Measurements from ENCODE around the gene TMEM144. TPM values are rescaled to one million over a fixed set of nuclear protein-coding genes. Genes with fewer than 3 reads are reported as not detected.
"Not testable (repeated sequence)": the region's sequence is repeated elsewhere in the genome, so short reads cannot be mapped to it uniquely, and the experiment has no call there.

Gene TMEM144
- total RNA-seq, 2 experiments from 2014 or later = not detected

DNA sequence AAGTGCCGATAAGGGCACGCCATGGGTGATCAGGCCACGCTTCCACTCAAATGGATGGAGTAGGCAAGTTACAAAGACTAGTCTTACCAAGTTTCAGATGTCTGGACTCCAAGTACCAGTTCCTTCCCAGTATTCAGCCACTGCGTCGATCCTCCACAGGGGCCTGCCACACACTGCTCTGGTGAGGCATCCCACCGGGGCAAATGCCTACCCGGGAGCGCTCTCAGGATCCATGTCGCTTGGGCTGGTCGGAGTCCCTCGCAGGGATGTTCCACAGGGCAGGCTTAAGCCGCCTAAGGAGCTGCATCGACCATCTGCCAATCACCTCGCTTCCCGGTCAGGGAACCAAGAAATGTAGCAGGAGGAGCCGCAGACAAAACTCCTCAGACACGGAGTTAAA lies 18.1 kb downstream of the TMEM144 start:
- CTCF ChIA-PET, POLR2A ChIA-PET: not testable (repeated sequence)

GRCh38 chr4:158229768-158230167 lies 19.5 kb downstream of the TMEM144 start:
- ChIA-PET POLR2A (no interaction called here), CTCF (no interaction called here)

DNA sequence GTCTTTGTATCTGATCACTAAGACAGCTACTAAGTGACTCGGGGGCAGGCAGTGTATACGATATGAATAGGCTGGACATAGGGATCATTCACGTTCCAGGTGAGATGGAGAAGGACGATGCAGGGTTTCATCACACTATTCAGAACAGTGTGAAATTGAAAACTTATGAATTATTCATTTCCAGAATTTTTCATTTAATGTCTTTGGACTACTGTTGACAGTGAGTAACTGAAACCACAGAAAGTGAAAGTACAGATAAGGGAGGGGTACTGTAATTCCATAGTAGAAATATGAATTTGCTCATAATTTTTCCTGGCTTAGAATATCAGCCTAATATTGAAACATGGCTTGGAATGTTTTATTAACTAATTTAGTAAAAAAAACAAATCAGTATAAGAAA lies 24.4 kb downstream of the TMEM144 start:
- ChIA-PET POLR2A (no interaction called here), CTCF (no interaction called here)

DNA sequence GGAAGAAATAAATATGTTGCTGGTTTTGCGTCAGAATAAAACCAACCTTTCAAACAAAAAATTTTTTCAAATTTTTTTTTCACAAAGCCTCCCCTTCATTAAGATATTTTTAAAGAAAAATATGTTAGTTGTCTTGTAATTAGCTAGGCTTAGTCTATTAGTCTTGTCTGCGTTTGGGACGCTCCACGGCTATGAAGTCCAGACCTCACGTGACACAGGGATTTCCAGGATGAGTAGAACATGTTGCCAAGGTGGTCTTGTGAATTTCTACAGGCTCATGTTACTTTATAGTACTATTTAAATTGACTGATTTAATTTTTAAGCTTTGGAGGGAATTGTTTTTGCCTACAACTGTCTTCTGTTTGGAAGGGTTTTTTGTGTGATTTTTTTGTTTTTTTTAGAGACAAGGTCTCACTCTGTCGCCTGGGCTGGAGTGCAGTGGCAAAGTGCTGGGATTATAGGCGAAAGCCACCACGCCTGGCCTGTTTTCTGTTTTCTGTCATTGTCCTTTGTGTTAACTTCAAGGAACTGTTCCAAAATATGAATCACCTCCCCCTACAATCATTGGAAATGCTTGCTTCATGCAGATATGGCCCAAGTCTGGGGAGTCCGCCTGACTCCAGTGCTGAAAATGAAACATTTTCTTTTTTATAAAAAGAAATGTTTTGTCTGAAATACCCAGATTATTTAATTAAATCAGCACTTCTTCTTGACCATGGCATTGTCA lies 26.2 kb downstream of the TMEM144 start:
- ChIA-PET POLR2A (no interaction called here), CTCF (no interaction called here)

- POLR2A ChIA-PET = no interaction called here
- CTCF ChIA-PET = no interaction called here
Measured at GRCh38 chr4:158238575-158238974, 28.3 kb downstream of the TMEM144 start.

DNA sequence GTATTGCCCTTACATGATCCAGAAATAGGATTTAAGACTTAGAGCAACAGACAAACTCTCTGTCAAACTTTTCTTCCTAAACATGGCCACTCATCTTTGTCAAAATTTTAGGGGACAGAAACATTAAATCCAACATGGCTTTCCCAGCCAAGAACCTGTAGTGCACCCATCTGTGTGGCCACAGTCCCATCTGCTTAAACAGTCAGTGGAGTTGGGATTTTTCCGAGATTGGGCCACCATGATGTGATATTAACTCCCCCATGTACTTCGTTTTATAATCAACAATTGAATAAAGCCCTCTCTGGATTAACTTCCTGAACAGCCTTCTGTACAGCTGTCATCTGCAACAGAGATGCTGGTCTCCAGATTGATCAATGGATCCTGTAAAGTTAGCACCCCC lies 28.9 kb downstream of the TMEM144 start:
- POLR2A ChIA-PET = no interaction called here
- CTCF ChIA-PET = interaction anchor here (0.7 kb wide), 1 partner anchor 55 kb away, joined by 3 read pairs; no protein-coding TSS in a partner anchor

DNA sequence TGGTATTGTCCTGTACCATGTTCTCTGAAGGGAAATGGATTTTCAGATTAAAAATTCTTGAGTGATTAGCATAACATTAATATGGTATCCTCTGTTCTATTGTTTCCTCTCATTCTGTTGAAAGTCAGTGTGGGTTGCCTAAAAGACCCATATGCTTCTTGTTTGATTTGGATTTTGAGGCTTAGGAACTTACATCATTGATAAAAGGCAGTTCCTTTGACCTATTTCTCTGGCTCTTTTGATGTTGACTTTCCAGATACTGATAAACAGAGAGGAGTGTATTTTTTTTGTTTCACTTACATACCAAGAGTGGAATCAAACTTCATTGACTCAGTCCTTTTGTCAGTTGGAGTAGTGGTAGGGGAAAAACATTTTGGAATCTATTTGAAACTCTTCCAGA lies 32.8 kb downstream of the TMEM144 start:
- ChIA-PET CTCF (no interaction called here), POLR2A (no interaction called here)

DNA sequence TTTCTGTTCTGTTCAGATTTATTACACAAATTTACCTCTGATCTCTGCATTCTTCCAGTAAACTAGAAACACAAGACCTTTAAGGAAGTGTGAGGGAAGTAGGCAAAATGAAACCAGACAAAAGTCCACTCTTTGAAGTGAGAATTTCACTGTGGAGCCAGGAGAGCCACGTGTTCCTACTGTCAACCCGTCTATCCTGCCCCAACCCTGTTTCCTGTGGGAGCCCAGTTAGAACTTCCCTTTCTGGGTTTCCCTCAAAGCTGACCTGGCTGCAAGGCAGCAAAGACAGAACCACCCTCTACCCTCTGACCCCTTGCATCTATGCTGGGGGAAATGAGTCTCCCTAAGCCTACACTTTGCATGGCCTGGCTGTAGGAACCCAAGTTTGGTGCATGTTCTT lies 40.0 kb downstream of the TMEM144 start:
- POLR2A ChIA-PET = no interaction called here
- CTCF ChIA-PET = no interaction called here

DNA sequence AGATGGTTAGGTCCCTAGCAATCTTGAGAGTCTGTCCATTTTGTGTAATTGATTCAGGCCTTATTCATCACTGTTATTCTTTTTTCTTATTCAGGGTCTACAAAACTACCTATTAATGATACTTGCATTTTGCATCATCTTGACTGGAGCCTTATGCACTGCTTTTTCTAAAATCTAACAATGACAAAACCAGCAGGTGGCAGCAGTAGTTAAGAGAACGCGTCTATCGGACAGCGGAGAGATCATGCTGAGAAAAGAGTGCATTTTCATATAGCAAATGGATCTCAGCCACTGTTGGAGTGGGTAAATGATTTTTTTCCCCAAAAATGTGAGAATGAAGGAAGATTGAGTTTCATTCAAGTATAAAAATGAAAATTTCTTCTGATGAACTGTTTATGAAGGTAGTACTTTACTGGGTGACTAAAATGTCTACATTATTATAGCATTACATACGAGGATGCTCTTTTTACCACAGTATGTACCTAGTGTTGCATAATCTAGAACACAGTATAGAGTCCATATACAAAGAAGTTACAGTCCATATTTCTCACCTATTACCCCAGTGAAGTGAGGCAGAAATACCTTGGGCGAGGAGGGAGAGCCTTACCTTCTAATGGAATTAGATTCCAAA lies 43.2 kb downstream of the TMEM144 start:
- ChIA-PET CTCF (interaction anchor here (0.7 kb wide), 1 partner anchor 201 kb away, joined by 3 read pairs; no protein-coding TSS in a partner anchor), POLR2A (no interaction called here)

DNA sequence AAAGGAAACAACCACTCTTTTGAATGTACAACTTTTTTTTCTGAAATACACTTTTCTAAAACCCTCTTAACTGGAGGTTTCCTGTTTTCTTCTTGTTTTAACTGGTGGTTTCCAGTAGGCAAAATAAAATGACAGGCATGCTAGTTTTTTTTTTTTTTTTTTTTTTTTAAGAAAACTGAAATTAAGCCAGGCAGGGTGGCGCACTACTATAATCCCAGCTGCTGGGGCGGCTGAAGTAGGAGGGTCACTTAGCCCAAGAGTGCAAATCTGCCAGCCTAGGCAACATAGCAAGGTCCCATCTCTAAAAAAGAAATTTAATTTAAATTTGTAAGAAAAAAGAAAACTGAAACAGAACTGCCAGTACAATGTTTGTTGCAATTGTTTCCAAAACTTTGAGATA lies 44.0 kb downstream of the TMEM144 start:
- CTCF ChIA-PET = interaction anchor here (0.5 to 0.7 kb wide), 2 partner anchors 201 to 944 kb away, joined by 3 read pairs; no protein-coding TSS in a partner anchor

GRCh38 chr4:158255727-158256324 lies 45.5 kb downstream of the TMEM144 start:
- POLR2A ChIA-PET = no interaction called here
- CTCF ChIA-PET = interaction anchor here (0.8 to 1.6 kb wide), 2 partner anchors 9 to 38 kb away, joined by 3 read pairs; no protein-coding TSS in a partner anchor

More for the DNA sequence above, 44.0 kb downstream of the TMEM144 start:
- POLR2A ChIA-PET = no interaction called here

DNA sequence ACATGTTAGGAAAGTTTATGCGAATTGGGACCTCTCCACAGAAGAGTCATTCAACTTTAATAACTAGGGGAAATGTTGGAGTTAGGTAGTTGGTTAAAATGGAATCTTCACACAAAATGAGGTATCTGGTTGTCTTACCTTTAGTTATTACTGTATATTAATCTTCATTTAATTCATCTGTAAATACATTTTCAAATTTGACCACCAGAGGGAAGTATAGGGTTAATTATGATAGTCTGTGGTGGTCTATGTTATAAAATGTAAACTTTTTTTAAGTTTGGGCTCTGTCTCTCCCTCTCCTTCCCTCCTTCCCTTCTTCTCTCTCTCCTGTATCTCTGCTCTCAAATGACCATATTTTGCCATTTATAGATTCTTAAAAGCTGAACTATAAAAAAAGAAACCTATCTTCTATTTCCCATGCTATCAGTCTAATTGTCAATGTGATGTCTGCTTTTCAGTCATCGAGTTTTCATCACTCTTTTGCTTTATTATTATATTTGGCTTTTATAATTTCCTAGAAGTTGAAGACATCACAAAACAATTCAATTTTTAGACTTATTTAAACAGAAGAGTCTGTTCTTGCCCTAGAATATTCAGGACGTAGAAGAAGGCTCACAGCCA lies 49.8 kb downstream of the TMEM144 start:
- ChIA-PET CTCF (no interaction called here), POLR2A (no interaction called here)

DNA sequence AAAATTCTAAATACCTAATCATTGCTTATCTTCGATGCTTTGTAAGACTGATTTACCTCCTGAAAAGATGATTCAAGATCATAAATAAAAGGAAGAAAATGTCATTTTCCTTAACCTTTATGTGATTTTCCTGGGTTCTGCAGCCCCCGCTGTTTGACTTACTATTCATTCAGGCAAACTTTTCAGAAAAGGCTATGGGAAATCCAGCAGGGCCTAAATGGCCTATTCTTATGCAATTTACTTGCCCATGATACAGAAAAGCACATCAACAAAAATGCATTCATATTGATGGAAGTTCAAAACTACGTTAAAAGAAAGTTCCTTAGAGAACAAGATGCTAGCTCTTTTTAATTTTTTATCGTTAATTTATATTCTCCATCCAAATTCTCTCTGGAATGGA lies 51.2 kb downstream of the TMEM144 start:
- ChIA-PET POLR2A (no interaction called here), CTCF (no interaction called here)

GRCh38 chr4:158268553-158268952 lies 58.3 kb downstream of the TMEM144 start:
- CTCF ChIA-PET = no interaction called here
- POLR2A ChIA-PET = no interaction called here

- CTCF ChIA-PET = no interaction called here
- POLR2A ChIA-PET = no interaction called here
Measured at GRCh38 chr4:158274636-158275035, 64.3 kb downstream of the TMEM144 start.

GRCh38 chr4:158277558-158277957 lies 67.3 kb downstream of the TMEM144 start:
- POLR2A ChIA-PET = no interaction called here
- CTCF ChIA-PET = no interaction called here

DNA sequence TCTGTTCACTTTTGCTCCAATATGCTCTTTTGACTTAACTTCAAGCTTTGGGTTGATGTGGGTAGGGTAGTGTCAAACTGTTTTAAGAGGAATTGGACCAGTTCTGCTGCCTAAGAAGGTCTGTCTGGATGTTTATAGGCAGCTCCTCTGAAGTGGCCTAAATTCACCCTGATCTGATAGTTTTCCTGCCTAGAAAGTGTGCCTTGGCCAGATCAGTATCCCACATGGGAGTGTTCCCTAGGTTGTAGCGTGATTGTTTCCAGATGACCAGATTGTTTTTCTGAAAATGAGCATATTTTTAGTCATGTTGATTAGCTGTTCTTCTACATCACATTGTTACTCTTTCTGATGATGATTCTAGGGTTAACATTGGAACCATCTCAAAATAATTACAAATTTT lies 68.8 kb downstream of the TMEM144 start:
- CTCF ChIA-PET, POLR2A ChIA-PET: not testable (repeated sequence)

- POLR2A ChIA-PET = no interaction called here
- CTCF ChIA-PET = no interaction called here
Measured at GRCh38 chr4:158280856-158281255, 70.6 kb downstream of the TMEM144 start.

GRCh38 chr4:158282252-158282651 lies 72.0 kb downstream of the TMEM144 start:
- POLR2A ChIA-PET = no interaction called here
- CTCF ChIA-PET = no interaction called here

- CTCF ChIA-PET = no interaction called here
- POLR2A ChIA-PET = no interaction called here
Measured at GRCh38 chr4:158285429-158286216, 75.3 kb downstream of the TMEM144 start.
